Astrocyte (in vitro differentiated cells and primary cell): ENCODE data around the gene RMND5A. TPM values are rescaled to one million over a fixed set of nuclear protein-coding genes. Genes with fewer than 3 reads are reported as not detected.

Experiments
- DNase-seq: peaks from one replicate; pipeline ENCODE4 v3.0.0-alpha.2; 2010; ENCODE audit warnings: low read depth
- FAIRE-seq: peaks from 2 replicates; lab custom pipeline; 2011; peaks lifted over from hg19 to GRCh38; lab: Jason Lieb, UNC
- H2AFZ ChIP-seq: 2 replicates; pipeline ENCODE4 v1.6.0; 2012; ENCODE audit warnings: low read depth, low read length, inconsistent platforms
- H3K27ac ChIP-seq: 2 replicates; pipeline ENCODE4 v1.5.1; 2011; ENCODE audit warnings: low read depth, low read length, inconsistent platforms
- H3K27me3 ChIP-seq: 2 replicates; pipeline ENCODE4 v1.6.0; 2011; ENCODE audit warnings: low read length, inconsistent platforms; ENCODE audit not compliant: insufficient read depth
- H3K36me3 ChIP-seq: 2 replicates; pipeline ENCODE4 v1.5.1; 2011; ENCODE audit warnings: low read length, inconsistent platforms; ENCODE audit not compliant: insufficient read depth
- H3K4me1 ChIP-seq: 2 replicates; pipeline ENCODE4 v1.5.1; 2011; ENCODE audit warnings: low read length, inconsistent platforms; ENCODE audit not compliant: insufficient read depth
- H3K4me2 ChIP-seq: 2 replicates; pipeline ENCODE4 v1.6.0; 2012; ENCODE audit warnings: low read length, inconsistent platforms
- H3K4me3 ChIP-seq: 2 replicates; pipeline ENCODE4 v1.5.1; 2011; ENCODE audit warnings: low read depth, mild to moderate bottlenecking, low read length, inconsistent platforms; ENCODE audit not compliant: insufficient read depth
- H3K79me2 ChIP-seq: 2 replicates; pipeline ENCODE4 v1.6.0; 2012; ENCODE audit warnings: mild to moderate bottlenecking, low read length, inconsistent platforms; ENCODE audit not compliant: insufficient read depth
- H3K9ac ChIP-seq: 2 replicates; pipeline ENCODE4 v1.6.0; 2012; ENCODE audit warnings: mild to moderate bottlenecking, low read length, inconsistent platforms
- H3K9me3 ChIP-seq: 2 replicates; pipeline ENCODE4 v1.5.1; 2012; ENCODE audit warnings: low read depth, mild to moderate bottlenecking, low read length, inconsistent platforms; ENCODE audit not compliant: insufficient read depth
- H4K20me1 ChIP-seq: 2 replicates; pipeline ENCODE4 v1.6.0; 2012; ENCODE audit warnings: low read length, inconsistent platforms; ENCODE audit not compliant: insufficient read depth
- H3K27ac Mint-ChIP-seq: one replicate; pipeline ENCODE4 v1.8.0; 2021; ENCODE audit warnings: mild to moderate bottlenecking, mixed read lengths; ENCODE audit not compliant: unreplicated experiment
- H3K27me3 Mint-ChIP-seq: one replicate; pipeline ENCODE4 v1.8.0; 2021; ENCODE audit warnings: low read depth, mixed read lengths; ENCODE audit not compliant: unreplicated experiment
- H3K36me3 Mint-ChIP-seq: one replicate; pipeline ENCODE4 v1.8.0; 2021; ENCODE audit warnings: low read depth, mixed read lengths; ENCODE audit not compliant: unreplicated experiment
- H3K4me1 Mint-ChIP-seq: one replicate; pipeline ENCODE4 v1.8.0; 2021; ENCODE audit warnings: low read depth, mixed read lengths; ENCODE audit not compliant: unreplicated experiment
- H3K4me3 Mint-ChIP-seq: one replicate; pipeline ENCODE4 v1.8.0; 2021; ENCODE audit warnings: mild to moderate bottlenecking, moderate library complexity, mixed read lengths; ENCODE audit not compliant: unreplicated experiment
- H3K9me3 Mint-ChIP-seq: one replicate; pipeline ENCODE4 v1.8.0; 2021; ENCODE audit warnings: mild to moderate bottlenecking, mixed read lengths; ENCODE audit not compliant: unreplicated experiment
- CTCF ChIP-seq: IDR thresholded peaks from 2 replicates; pipeline ENCODE4 v1.5.1; 2011; ENCODE audit warnings: low read depth, mild to moderate bottlenecking, inconsistent platforms, low read length, moderate library complexity; ENCODE audit not compliant: insufficient read depth
- EZH2 ChIP-seq: IDR thresholded peaks from 2 replicates; pipeline ENCODE4 v1.6.1; 2012; ENCODE audit warnings: mild to moderate bottlenecking, low read length, inconsistent platforms; ENCODE audit not compliant: insufficient read depth
- total RNA-seq: library from RNA; stranded (reverse); gene quantifications from 2 replicates; pipeline ENCODE4 v1.2.1, GENCODE V29; 2021

The RMND5A gene
- total RNA-seq, 1 donor from 2014 or later = 33.6 TPM

GRCh38 chr2:86781363-86781762 is 61.3 kb downstream of the RMND5A start:
- no peak overlapping the region for H3K27ac Mint-ChIP-seq
- Histone ChIP-seq H4K20me1 (no peaks in the 10 kb centered on the region), H3K4me1 (no peaks in the 10 kb centered on the region), H3K27ac (no peak overlapping the region), H3K9me3 (no peaks in the 10 kb centered on the region), H3K4me3 (no peak overlapping the region), H3K27me3 (peaks cover 2% of the 10 kb centered on the region), H2AFZ (no peak overlapping the region), H3K9ac (no peak overlapping the region), H3K4me2 (no peak overlapping the region), H3K79me2 (no peaks in the 10 kb centered on the region), H3K36me3 (no peaks in the 10 kb centered on the region)
- H3K9me3 Mint-ChIP-seq = no peaks in the 10 kb centered on the region
- FAIRE-seq = no peak
- no peaks in the 10 kb centered on the region for H3K36me3 Mint-ChIP-seq
- H3K4me3 Mint-ChIP-seq = no peak overlapping the region
- DNase-seq = no peak
- H3K4me1 Mint-ChIP-seq = no peaks in the 10 kb centered on the region
- H3K27me3 Mint-ChIP-seq = peaks cover 10% of the 10 kb centered on the region
- TF ChIP-seq EZH2 = no peak
- no peak for TF ChIP-seq CTCF

- Histone ChIP-seq H3K9ac (no peak overlapping the region), H3K79me2 (no peaks in the 10 kb centered on the region), H3K4me1 (no peaks in the 10 kb centered on the region), H3K27ac (no peak overlapping the region), H3K4me2 (no peak overlapping the region), H3K4me3 (no peak overlapping the region), H2AFZ (no peak overlapping the region), H4K20me1 (no peaks in the 10 kb centered on the region), H3K9me3 (no peaks in the 10 kb centered on the region), H3K36me3 (no peaks in the 10 kb centered on the region), H3K27me3 (peaks cover 9% of the 10 kb centered on the region)
- H3K27me3 Mint-ChIP-seq = peaks cover 18% of the 10 kb centered on the region
- no peak overlapping the region for H3K4me3 Mint-ChIP-seq
- FAIRE-seq (no peak), DNase-seq (no peak)
- no peaks in the 10 kb centered on the region for H3K36me3 Mint-ChIP-seq
- H3K4me1 Mint-ChIP-seq = no peaks in the 10 kb centered on the region
- no peaks in the 10 kb centered on the region for H3K9me3 Mint-ChIP-seq
- H3K27ac Mint-ChIP-seq = no peak overlapping the region
- TF ChIP-seq EZH2 (no peak), CTCF (no peak)
These were observed 62.7 kb downstream of the RMND5A start for GRCh38 chr2:86782748-86783147.

GRCh38 chr2:86783615-86784339 is 63.7 kb downstream of the RMND5A start:
- H3K27ac Mint-ChIP-seq = no peak overlapping the region
- H3K36me3 Mint-ChIP-seq = no peaks in the 10 kb centered on the region
- peaks cover 2% of the 10 kb centered on the region for H3K9me3 Mint-ChIP-seq
- no peaks in the 10 kb centered on the region for H3K36me3 ChIP-seq
- H3K9me3 ChIP-seq = no peaks in the 10 kb centered on the region
- H4K20me1 ChIP-seq = no peaks in the 10 kb centered on the region
- DNase-seq = no peak
- TF ChIP-seq CTCF (no peak), EZH2 (no peak)
- no peak overlapping the region for H3K27ac ChIP-seq
- H3K4me2 ChIP-seq = no peak overlapping the region
- H3K4me1 Mint-ChIP-seq = no peaks in the 10 kb centered on the region
- peaks cover 29% of the 10 kb centered on the region for H3K27me3 Mint-ChIP-seq
- no peak overlapping the region for H3K9ac ChIP-seq
- no peak overlapping the region for H3K4me3 Mint-ChIP-seq
- H2AFZ ChIP-seq = no peak overlapping the region
- FAIRE-seq = no peak
- H3K27me3 ChIP-seq = peaks cover 19% of the 10 kb centered on the region
- H3K4me3 ChIP-seq = no peak overlapping the region
- H3K4me1 ChIP-seq = no peaks in the 10 kb centered on the region
- H3K79me2 ChIP-seq = no peaks in the 10 kb centered on the region
